GM12878 (cell line): ENCODE results near the gene HTT-AS. TPM values are rescaled to one million over a fixed set of nuclear protein-coding genes. Genes with fewer than 3 reads are reported as not detected.

Experiments used
- ATAC-seq: fragments of 200-7000 bp; cut with Tn5 transposase; 3 replicates; pipeline ENCODE4 v1.9.1; 2020; ENCODE audit warnings: mild to moderate bottlenecking, moderate library complexity
- BruUV-seq: library from RNA; stranded (reverse); fragments of 400-500 nt; replicated peaks from 2 replicates; lab custom pipeline; 2021; lab: Mats Ljungman, UMichigan
- CTCF ChIA-PET: fragments of 300-600 bp; sonication (Branson Sonifier 250); formaldehyde crosslinking; extraction: SDS; loops from one replicate; lab custom pipeline; 2021; ENCODE audit warnings: inconsistent platforms; lab: Yijun Ruan, JAX
- POLR2A ChIA-PET: fragments of 350-600 bp; formaldehyde crosslinking; extraction: SDS; loops from one replicate; lab custom pipeline; 2021; ENCODE audit warnings: inconsistent platforms; lab: Charles Lee
- RAD21 ChIA-PET: fragments of 300-600 bp; sonication (Branson Sonifier 250); formaldehyde crosslinking; loops from one replicate; lab custom pipeline; 2023; ENCODE audit warnings: antibody characterized with exemption; ENCODE audit not compliant: unreplicated experiment; lab: Charles Lee
- SMC1A ChIA-PET: fragments of 300-600 bp; sonication (Branson Sonifier 250); formaldehyde crosslinking; loops from one replicate; lab custom pipeline; 2023; ENCODE audit not compliant: unreplicated experiment, uncharacterized antibody; lab: Charles Lee
- DNase-seq: peaks from one replicate; pipeline ENCODE4 v3.0.0-alpha.2; 2011; ENCODE audit warnings: low read depth, low spot score
- FAIRE-seq: peaks from 3 replicates; lab custom pipeline; 2011; peaks lifted over from hg19 to GRCh38; lab: Jason Lieb, UNC
- H2AFZ ChIP-seq: 2 replicates; pipeline ENCODE4 v1.6.0; 2011; ENCODE audit warnings: low read depth, low read length, control low read depth; ENCODE audit not compliant: control insufficient read depth
- H3K27ac ChIP-seq: 2 replicates; pipeline ENCODE4 v1.5.1; 2011; ENCODE audit warnings: control low read depth; ENCODE audit not compliant: control insufficient read depth, insufficient read depth
- H3K27me3 ChIP-seq, 2 experiments: replicated peaks in 1 of 2; 2 replicates each; pipeline versions ENCODE4 v1.6.0 to v1.6.1; 2011; ENCODE audit warnings: low read length in 1 of 2; ENCODE audit not compliant: control insufficient read depth in 2 of 2, insufficient read depth in 2 of 2
- H3K36me3 ChIP-seq, 2 experiments: 2 replicates each; pipeline ENCODE4 v1.5.1; 2011; ENCODE audit warnings: low read length in 1 of 2; ENCODE audit not compliant: control insufficient read depth in 2 of 2, insufficient read depth in 2 of 2
- H3K4me1 ChIP-seq: 2 replicates; pipeline ENCODE4 v1.6.1; 2011; ENCODE audit warnings: mild to moderate bottlenecking, low read length, moderate library complexity, mixed read lengths; ENCODE audit not compliant: control insufficient read depth, insufficient read depth
- H3K4me2 ChIP-seq: 2 replicates; pipeline ENCODE4 v1.6.0; 2011; ENCODE audit warnings: control low read depth; ENCODE audit not compliant: control insufficient read depth, insufficient read depth
- H3K4me3 ChIP-seq: fragments of 200-600 bp; sonication (generic); 2 replicates; pipeline ENCODE4 v1.5.1; 2016
- H3K79me2 ChIP-seq: 2 replicates; pipeline ENCODE4 v1.6.0; 2011; ENCODE audit warnings: low read length; ENCODE audit not compliant: control insufficient read depth, insufficient read depth
- H3K9ac ChIP-seq: 2 replicates; pipeline ENCODE4 v1.8.0; 2011; ENCODE audit warnings: low read length, control low read depth, mixed read lengths; ENCODE audit not compliant: control insufficient read depth, insufficient read depth
- H3K9me3 ChIP-seq: replicated peaks from 3 replicates; pipeline ENCODE4 v1.5.1; 2011; ENCODE audit warnings: mild to moderate bottlenecking, low read length; ENCODE audit not compliant: control insufficient read depth, insufficient read depth
- H4K20me1 ChIP-seq: 2 replicates; pipeline ENCODE4 v1.6.0; 2011; ENCODE audit not compliant: control insufficient read depth, insufficient read depth
- EGR1 ChIP-seq, 2 experiments: IDR thresholded peaks; 1 replicate in 1 of 2; 2 replicates in 1 of 2; pipeline ENCODE4 v1.6.1; 2011 to 2012; ENCODE audit warnings: low read depth in 2 of 2, low read length in 2 of 2, borderline replicate concordance in 1 of 2, mild to moderate bottlenecking in 1 of 2, moderate library complexity in 1 of 2
- MYC ChIP-seq: IDR thresholded peaks from 2 replicates; pipeline ENCODE4 v1.6.1; 2011; ENCODE audit warnings: mild to moderate bottlenecking, low read length, moderate library complexity, inconsistent platforms; ENCODE audit not compliant: insufficient read depth, insufficient replicate concordance, insufficient read length, severe bottlenecking
- NR2C2 ChIP-seq: IDR thresholded peaks from 2 replicates; pipeline ENCODE4 v1.6.1; 2011; ENCODE audit warnings: borderline replicate concordance, low read depth; ENCODE audit not compliant: control insufficient read depth, insufficient read length
- POLR2A ChIP-seq: IDR thresholded peaks from 2 replicates; pipeline ENCODE4 v1.6.1; 2011; ENCODE audit warnings: low read depth, mild to moderate bottlenecking, low read length
- POU2F2 ChIP-seq: IDR thresholded peaks from 3 replicates; pipeline ENCODE4 v1.6.1; 2011; ENCODE audit warnings: low read depth, mild to moderate bottlenecking, low read length, borderline replicate concordance
- RBBP5 ChIP-seq: fragments of 200-600 bp; sonication (generic); conservative IDR thresholded peaks from 2 replicates; pipeline ENCODE4 v1.6.1; 2016
- RCOR1 ChIP-seq: conservative IDR thresholded peaks from 2 replicates; pipeline ENCODE4 v1.6.1; 2012; ENCODE audit warnings: low read depth, low read length, improper control_type of control experiment
- RUNX3 ChIP-seq: IDR thresholded peaks from 2 replicates; pipeline ENCODE4 v1.6.1; 2012; ENCODE audit warnings: low read length, inconsistent platforms
- SIN3A ChIP-seq: IDR thresholded peaks from 2 replicates; pipeline ENCODE4 v1.6.1; 2012; ENCODE audit warnings: low read depth, low read length, improper control_type of control experiment
- STAT1 ChIP-seq: fragments of 450-650 bp; conservative IDR thresholded peaks from 2 replicates; pipeline ENCODE4 v1.6.1; 2014; ENCODE audit warnings: antibody characterized with exemption, mild to moderate bottlenecking
- SUZ12 ChIP-seq: fragments of 200-600 bp; sonication (generic); IDR thresholded peaks from one replicate; pipeline ENCODE4 v1.6.1; 2018; ENCODE audit warnings: antibody characterized with exemption, mild to moderate bottlenecking; ENCODE audit not compliant: unreplicated experiment
- TBL1XR1 ChIP-seq: IDR thresholded peaks from 2 replicates; pipeline ENCODE4 v1.6.1; 2012; ENCODE audit warnings: low read depth, low read length, improper control_type of control experiment
- TCF3 ChIP-seq: IDR thresholded peaks from 2 replicates; pipeline ENCODE4 v1.6.1; 2012; ENCODE audit warnings: low read depth, mild to moderate bottlenecking, low read length, borderline replicate concordance; ENCODE audit not compliant: insufficient read depth
- ZNF217 ChIP-seq: fragments of 450-650 bp; IDR thresholded peaks from 2 replicates; pipeline ENCODE4 v1.6.1; 2017; ENCODE audit warnings: antibody characterized with exemption, mild to moderate bottlenecking
- ZNF24 ChIP-seq: fragments of 450-650 bp; IDR thresholded peaks from 2 replicates; pipeline ENCODE4 v1.6.1; 2017; ENCODE audit warnings: antibody characterized with exemption, mild to moderate bottlenecking
- WGBS: methylation state at CpG from one replicate; pipeline ENCODE4 v1.1.6; 2016; ENCODE audit warnings: low lambda C conversion rate; ENCODE audit not compliant: insufficient replicate concordance, insufficient coverage; ENCODE audit errors: missing lambda C conversion rate; 5-methylcytosine and 5-hydroxymethylcytosine counted together
- in situ Hi-C: fragments of 300-500 bp; cut with MboI; formaldehyde crosslinking; loops from 9 replicates; pipeline ENCODE4 v1.14.3; 2018; ENCODE audit warnings: mixed read lengths
- intact Hi-C: fragments of 100-400 bp; cut with micrococcal nuclease; formaldehyde crosslinking; loops from one replicate; pipeline ENCODE4 v1.14.2; 2022; ENCODE audit not compliant: unreplicated experiment
- polyA plus RNA-seq, 11 experiments: library from polyadenylated mRNA; depleted of rRNA in 4 of 11; unstranded in 6 of 11; stranded (reverse) in 5 of 11; fragments of >200 nt; fragmentation: Nextera tagmentation in 4 of 11; fragmentation: Illumina TruSeq in 1 of 11; extraction: Ambion mirVana in 4 of 11; extraction: Trizol in 1 of 11; gene quantifications; 1 replicate in 1 of 11; 2 replicates in 10 of 11; pipeline versions ENCODE4 v1.2.1 to v1.2.3, GENCODE V29; 2011 to 2016; ENCODE audit warnings: inconsistent platforms in 2 of 11, missing spikeins in 2 of 11, low read depth in 1 of 11
- total RNA-seq, 4 experiments: library from RNA; depleted of rRNA in 3 of 4; stranded (reverse); fragments of >200 nt in 3 of 4; fragmentation: Illumina TruSeq in 1 of 4; extraction: Trizol in 1 of 4; gene quantifications; 2 replicates each; pipeline versions ENCODE4 v1.2.1 to v1.2.3, GENCODE V29; 2013 to 2021
- TF ChIP-seq, protein P1 (sequence below): fragments of 450-650 bp; IDR thresholded peaks from 2 replicates; pipeline ENCODE4 v1.6.1; 2017; ENCODE audit warnings: borderline replicate concordance
- TF ChIP-seq, protein P2 (sequence below), 3 experiments: IDR thresholded peaks in 2 of 3; conservative IDR thresholded peaks in 1 of 3; 2 replicates each; pipeline ENCODE4 v1.5.1; 2011; ENCODE audit warnings: low read depth in 3 of 3, low read length in 3 of 3, mild to moderate bottlenecking in 3 of 3, control low read depth in 2 of 3, moderate library complexity in 2 of 3, inconsistent platforms in 1 of 3, mixed read lengths in 1 of 3; ENCODE audit not compliant: control insufficient read depth in 2 of 3, insufficient read depth in 1 of 3; ENCODE audit errors: extremely low read depth in 1 of 3

The HTT-AS gene
- total and polyA plus RNA-seq, 10 of the 15 experiments (the other 5 are each of a cell fraction or from before 2014, with no cell fraction given), result not detected

GRCh38 chr4:3118312-3118711, 44.0 kb upstream of the HTT-AS start:
- RAD21 ChIA-PET, result no interaction called here

More at GRCh38 chr4:3118312-3118711, 44.0 kb upstream of the HTT-AS start:
- no peaks in the 10 kb centered on the region for H3K4me1 ChIP-seq
- FAIRE-seq, result no peak
- TF ChIP-seq NR2C2 (no peak), ZNF217 (no peak), POLR2A (no peak), TCF3 (no peak), TBL1XR1 (no peak), RBBP5 (no peak), SUZ12 (no peak), RCOR1 (no peak), STAT1 (no peak), RUNX3 (no peak), MYC (no peak), EGR1 (IDR thresholded peaks at IDR 0.05; ENCODE audit: borderline replicate concordance in 1 of 2, low read depth in 2 of 2, low read length in 2 of 2) (no peak), ZNF24 (no peak), POU2F2 (no peak), SIN3A (no peak)
- TF ChIP-seq, protein P1, sequence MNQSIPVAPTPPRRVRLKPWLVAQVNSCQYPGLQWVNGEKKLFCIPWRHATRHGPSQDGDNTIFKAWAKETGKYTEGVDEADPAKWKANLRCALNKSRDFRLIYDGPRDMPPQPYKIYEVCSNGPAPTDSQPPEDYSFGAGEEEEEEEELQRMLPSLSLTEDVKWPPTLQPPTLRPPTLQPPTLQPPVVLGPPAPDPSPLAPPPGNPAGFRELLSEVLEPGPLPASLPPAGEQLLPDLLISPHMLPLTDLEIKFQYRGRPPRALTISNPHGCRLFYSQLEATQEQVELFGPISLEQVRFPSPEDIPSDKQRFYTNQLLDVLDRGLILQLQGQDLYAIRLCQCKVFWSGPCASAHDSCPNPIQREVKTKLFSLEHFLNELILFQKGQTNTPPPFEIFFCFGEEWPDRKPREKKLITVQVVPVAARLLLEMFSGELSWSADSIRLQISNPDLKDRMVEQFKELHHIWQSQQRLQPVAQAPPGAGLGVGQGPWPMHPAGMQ, result no peak
- TF ChIP-seq, protein P2, sequence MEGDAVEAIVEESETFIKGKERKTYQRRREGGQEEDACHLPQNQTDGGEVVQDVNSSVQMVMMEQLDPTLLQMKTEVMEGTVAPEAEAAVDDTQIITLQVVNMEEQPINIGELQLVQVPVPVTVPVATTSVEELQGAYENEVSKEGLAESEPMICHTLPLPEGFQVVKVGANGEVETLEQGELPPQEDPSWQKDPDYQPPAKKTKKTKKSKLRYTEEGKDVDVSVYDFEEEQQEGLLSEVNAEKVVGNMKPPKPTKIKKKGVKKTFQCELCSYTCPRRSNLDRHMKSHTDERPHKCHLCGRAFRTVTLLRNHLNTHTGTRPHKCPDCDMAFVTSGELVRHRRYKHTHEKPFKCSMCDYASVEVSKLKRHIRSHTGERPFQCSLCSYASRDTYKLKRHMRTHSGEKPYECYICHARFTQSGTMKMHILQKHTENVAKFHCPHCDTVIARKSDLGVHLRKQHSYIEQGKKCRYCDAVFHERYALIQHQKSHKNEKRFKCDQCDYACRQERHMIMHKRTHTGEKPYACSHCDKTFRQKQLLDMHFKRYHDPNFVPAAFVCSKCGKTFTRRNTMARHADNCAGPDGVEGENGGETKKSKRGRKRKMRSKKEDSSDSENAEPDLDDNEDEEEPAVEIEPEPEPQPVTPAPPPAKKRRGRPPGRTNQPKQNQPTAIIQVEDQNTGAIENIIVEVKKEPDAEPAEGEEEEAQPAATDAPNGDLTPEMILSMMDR (IDR thresholded peaks at IDR 0.05 in 2 of 3, conservative IDR thresholded peaks at IDR 0.05 in 1 of 3; ENCODE audit: control insufficient read depth in 2 of 3, extremely low read depth in 1 of 3, insufficient read depth in 1 of 3, low read depth in 3 of 3, low read length in 3 of 3), result no peak
- in situ Hi-C loops, result no loop called here
- POLR2A ChIA-PET, result no interaction called here
- H3K27ac ChIP-seq, result no peak overlapping the region
- no peaks in the 10 kb centered on the region for H4K20me1 ChIP-seq
- no peaks in the 10 kb centered on the region for H3K9me3 ChIP-seq
- H2AFZ ChIP-seq, result no peak overlapping the region
- SMC1A ChIA-PET, result no interaction called here
- intact Hi-C loops, result no loop called here
- BruUV-seq, result no TSS peak
- WGBS, result over 99% methylated on average over 8 of the region's 8 CpGs
- H3K4me2 ChIP-seq, result no peak overlapping the region
- no peak for DNase-seq
- no peak for ATAC-seq
- no peak overlapping the region for H3K4me3 ChIP-seq
- peaks cover 31 to 56% of the 10 kb centered on the region in 2 experiments for H3K36me3 ChIP-seq
- CTCF ChIA-PET, result no interaction called here
- H3K27me3 ChIP-seq, result no peaks in the 10 kb centered on the region
- H3K9ac ChIP-seq, result no peak overlapping the region
- no peaks in the 10 kb centered on the region; the same call in 1 of the 2 replicates for H3K79me2 ChIP-seq
